Sigmoid colon (tissue), 7 donors: ENCODE results near the gene CADM2. TPM values are rescaled to one million over a fixed set of nuclear protein-coding genes. Genes with fewer than 3 reads are reported as not detected.

ENCODE experiments used
- DNase-seq: peaks from one replicate; pipeline ENCODE4 v3.0.0-alpha.2; 2019
- H3K27ac ChIP-seq, 4 donors: fragments of 200-600 bp; sonication (generic); one replicate each; pipeline ENCODE4 v1.5.1; 2016 to 2019; ENCODE audit warnings: mild to moderate bottlenecking in 1 of 4
- H3K27me3 ChIP-seq, 3 donors: fragments of 200-600 bp; sonication (generic); one replicate each; pipeline ENCODE4 v1.5.1; 2019; ENCODE audit warnings: mild to moderate bottlenecking in 1 of 3
- H3K36me3 ChIP-seq, 4 donors: fragments of 200-600 bp; sonication (generic); one replicate each; pipeline ENCODE4 v1.5.1; 2016 to 2019
- H3K4me1 ChIP-seq, 4 donors: fragments of 200-600 bp; sonication (generic); one replicate each; pipeline ENCODE4 v1.5.1; 2017 to 2019
- H3K4me3 ChIP-seq, 4 donors: fragments of 200-600 bp; sonication (generic); one replicate each; pipeline ENCODE4 v1.5.1; 2017 to 2019; ENCODE audit warnings: mild to moderate bottlenecking in 2 of 4, moderate library complexity in 1 of 4
- H3K9me3 ChIP-seq, 4 donors: fragments of 200-600 bp in 3 of 4; sonication (generic) in 3 of 4; one replicate each; pipeline versions ENCODE4 v1.5.1 to v1.6.1; 2013 to 2019
- CTCF ChIP-seq, 4 experiments: fragments of 450-650 bp in 3 of 4; fragments of 200-600 bp in 1 of 4; IDR thresholded peaks; one replicate each; pipeline ENCODE4 v1.5.1; 2016 to 2019; ENCODE audit warnings: antibody characterized with exemption in 4 of 4, mild to moderate bottlenecking in 3 of 4, moderate library complexity in 2 of 4
- EP300 ChIP-seq, 4 donors: sonication (generic); formaldehyde crosslinking; IDR thresholded peaks; one replicate each; pipeline ENCODE4 v1.6.1; 2017; ENCODE audit warnings: antibody characterized with exemption in 4 of 4
- POLR2A ChIP-seq, 2 donors: fragments of 450-650 bp; IDR thresholded peaks; one replicate each; pipeline ENCODE4 v1.6.1; 2016; ENCODE audit warnings: antibody characterized with exemption in 2 of 2, mild to moderate bottlenecking in 2 of 2, moderate library complexity in 2 of 2
- POLR2AphosphoS5 ChIP-seq, 4 donors: sonication (generic); formaldehyde crosslinking; IDR thresholded peaks; one replicate each; pipeline ENCODE4 v1.6.1; 2017; ENCODE audit warnings: antibody characterized with exemption in 4 of 4
- WGBS, 2 donors: extraction: QIAGEN DNeasy Blood & Tissue Kit; methylation state at CpG; one replicate each; pipeline ENCODE4 v1.1.7; 2013; 5-methylcytosine and 5-hydroxymethylcytosine counted together
- intact Hi-C: fragments of 100-400 bp; cut with DNase I; formaldehyde crosslinking; loops from one replicate; pipeline ENCODE4 v1.15.1; 2023
- polyA plus RNA-seq, 3 donors: library from polyadenylated mRNA; stranded (reverse); fragments of 200-250 nt; gene quantifications; one replicate each; pipeline ENCODE4 v1.2.3, GENCODE V29; 2013
- total RNA-seq, 4 donors: library from RNA; depleted of rRNA; stranded (reverse); fragments of >200 nt; gene quantifications; one replicate each; pipeline ENCODE4 v1.1.0, GENCODE V29; 2016
- donor health status: healthy with polysubstance abuse.
- donor health status: Bipolar disorder and iron deficiency.
- donor health status: healthy.

The CADM2 gene
- total and polyA plus RNA-seq, 7 donors, result 0.46 to 22.8 (median 12.8) TPM

- no peak overlapping the region for H3K4me3 ChIP-seq
- no peak for DNase-seq
- intact Hi-C loops, result no loop called here
- no peak for TF ChIP-seq EP300 (IDR thresholded peaks at IDR 0.05)
- TF ChIP-seq POLR2A (IDR thresholded peaks at IDR 0.05), result no peak
- TF ChIP-seq POLR2AphosphoS5 (IDR thresholded peaks at IDR 0.05), result no peak
- no peak for TF ChIP-seq CTCF (IDR thresholded peaks at IDR 0.05)
- 63 to 69% methylated on average over 2 of the region's 2 CpGs for WGBS, 2 donors
- H3K27me3 ChIP-seq, result no peaks in the 10 kb centered on the region
- H3K27ac ChIP-seq, result no peak overlapping the region
- H3K4me1 ChIP-seq, result no peaks in the 10 kb centered on the region
- no peaks in the 10 kb centered on the region for H3K36me3 ChIP-seq
- no peaks in the 10 kb centered on the region for H3K9me3 ChIP-seq
Observed at GRCh38 chr3:85259748-85260147, 301.0 kb downstream of the CADM2 start.

- intact Hi-C loops, result no loop called here
- 75 to 83% methylated on average over 1 of the region's 1 CpG for WGBS, 2 donors
Observed at GRCh38 chr3:85264381-85264780, 305.6 kb downstream of the CADM2 start.

GRCh38 chr3:85270488-85270887 lies 311.7 kb downstream of the CADM2 start:
- intact Hi-C loops, result no loop called here
- H3K27ac ChIP-seq, result no peak overlapping the region
- no peaks in the 10 kb centered on the region for H3K27me3 ChIP-seq
- H3K4me3 ChIP-seq, result no peak overlapping the region
- no peak for DNase-seq
- 5 to 27% methylated on average over 1 of the region's 1 CpG for WGBS, 2 donors
- H3K36me3 ChIP-seq, result no peaks in the 10 kb centered on the region
- TF ChIP-seq CTCF (IDR thresholded peaks at IDR 0.05) (no peak), EP300 (IDR thresholded peaks at IDR 0.05) (no peak), POLR2AphosphoS5 (IDR thresholded peaks at IDR 0.05) (no peak), POLR2A (IDR thresholded peaks at IDR 0.05) (no peak)
- H3K9me3 ChIP-seq, result no peaks in the 10 kb centered on the region
- H3K4me1 ChIP-seq, result no peaks in the 10 kb centered on the region

More at GRCh38 chr3:85264381-85264780, 305.6 kb downstream of the CADM2 start:
- no peak for DNase-seq
- Histone ChIP-seq H3K27ac (no peak overlapping the region), H3K27me3 (no peaks in the 10 kb centered on the region), H3K9me3 (no peaks in the 10 kb centered on the region), H3K36me3 (no peaks in the 10 kb centered on the region), H3K4me1 (no peaks in the 10 kb centered on the region), H3K4me3 (no peak overlapping the region)
- TF ChIP-seq EP300 (IDR thresholded peaks at IDR 0.05), result no peak

GRCh38 chr3:85271911-85272310 lies 313.1 kb downstream of the CADM2 start:
- Histone ChIP-seq H3K9me3 (no peaks in the 10 kb centered on the region), H3K27me3 (no peaks in the 10 kb centered on the region), H3K36me3 (no peaks in the 10 kb centered on the region), H3K4me1 (no peaks in the 10 kb centered on the region), H3K4me3 (no peak overlapping the region), H3K27ac (no peak overlapping the region)
- intact Hi-C loops, result no loop called here
- no peak for DNase-seq
- TF ChIP-seq CTCF (IDR thresholded peaks at IDR 0.05) (no peak), EP300 (IDR thresholded peaks at IDR 0.05) (no peak)

- no peaks in the 10 kb centered on the region for H3K9me3 ChIP-seq
- intact Hi-C loops, result no loop called here
Observed at GRCh38 chr3:85288257-85288656, 329.5 kb downstream of the CADM2 start.

More at GRCh38 chr3:85288257-85288656, 329.5 kb downstream of the CADM2 start:
- no peak overlapping the region for H3K27ac ChIP-seq
- H3K4me3 ChIP-seq, result no peak overlapping the region
- no peaks in the 10 kb centered on the region for H3K4me1 ChIP-seq
- no peaks in the 10 kb centered on the region for H3K36me3 ChIP-seq
- no peaks in the 10 kb centered on the region for H3K27me3 ChIP-seq
- TF ChIP-seq POLR2AphosphoS5 (IDR thresholded peaks at IDR 0.05) (no peak), CTCF (IDR thresholded peaks at IDR 0.05) (no peak), EP300 (IDR thresholded peaks at IDR 0.05) (no peak), POLR2A (IDR thresholded peaks at IDR 0.05) (no peak)
- no peak for DNase-seq
